HG03060 (cell line): ENCODE measurements around the gene BAX.

Experiments
- ATAC-seq: cut with Tn5 transposase; IDR thresholded peaks from one replicate; pipeline ENCODE4 v1.9.1; 2021; ENCODE audit warnings: low read depth, moderate number of reproducible peaks; ENCODE audit not compliant: unreplicated experiment

Gene BAX

GRCh38 chr19:48977061-48977460 lies 22.4 kb downstream of the BAX start:
- ATAC-seq: no peak

GRCh38 chr19:48982280-48982679 lies 27.6 kb downstream of the BAX start:
- ATAC-seq: no peak

GRCh38 chr19:48985711-48986110 lies 31.0 kb downstream of the BAX start:
- ATAC-seq: no peak

GRCh38 chr19:48986211-48986610 lies 31.5 kb downstream of the BAX start:
- ATAC-seq: no peak

- no peak for ATAC-seq
Observed at GRCh38 chr19:48987323-48987722, 32.6 kb downstream of the BAX start.

GRCh38 chr19:48988286-48988685 lies 33.6 kb downstream of the BAX start:
- no peak for ATAC-seq

- no peak for ATAC-seq
Observed at GRCh38 chr19:48988860-48989259, 34.2 kb downstream of the BAX start.

- no peak for ATAC-seq
Observed at GRCh38 chr19:48989701-48990291, 35.1 kb downstream of the BAX start.

- ATAC-seq: no peak
Observed at GRCh38 chr19:48990400-48990799, 35.7 kb downstream of the BAX start.

GRCh38 chr19:48991011-48991609 lies 36.4 kb downstream of the BAX start:
- no peak for ATAC-seq

- no peak for ATAC-seq
Observed at GRCh38 chr19:48991873-48992580, 37.4 kb downstream of the BAX start.

GRCh38 chr19:48992581-48993174 lies 38.0 kb downstream of the BAX start:
- ATAC-seq: no peak

- ATAC-seq: peak; percentile 69
Observed at GRCh38 chr19:48993175-48994034, 38.7 kb downstream of the BAX start, which contains the start of the genes GYS1 and RUVBL2. GYS1 (minus strand) TSS chr19:48993309; CDS start chr19:48993112, 197 bp downstream. RUVBL2 (plus strand) TSS chr19:48993887; CDS start chr19:48993912, 25 bp downstream.

GRCh38 chr19:48994035-48994386 lies 39.3 kb downstream of the BAX start:
- ATAC-seq: no peak

GRCh38 chr19:48997972-48998371 lies 43.3 kb downstream of the BAX start:
- ATAC-seq: no peak

- ATAC-seq: no peak
Observed at GRCh38 chr19:48999481-49000325, 45.0 kb downstream of the BAX start.

GRCh38 chr19:49004133-49004532 lies 49.5 kb downstream of the BAX start:
- ATAC-seq: no peak

GRCh38 chr19:49004964-49005614 lies 50.4 kb downstream of the BAX start:
- ATAC-seq: no peak

- ATAC-seq: no peak
Observed at GRCh38 chr19:49006905-49007304, 52.2 kb downstream of the BAX start.
